PC-3 (cell line): Measurements from ENCODE around the gene PLCB4. TPM values are rescaled to one million over a fixed set of nuclear protein-coding genes. Genes with fewer than 3 reads are reported as not detected.
A peak's percentile ranks its signal among the peaks of the same experiment; 100 is the strongest.

ENCODE experiments used
- ATAC-seq: fragments of 200-7000 bp; cut with Tn5 transposase; 2 replicates; pipeline ENCODE4 v1.9.1; 2020; ENCODE audit warnings: mild to moderate bottlenecking, moderate library complexity
- BruUV-seq: library from RNA; stranded (reverse); fragments of 400-500 nt; replicated peaks from 2 replicates; lab custom pipeline; 2021; lab: Mats Ljungman, UMichigan
- CTCF ChIA-PET: fragments of 300-600 bp; sonication (Branson Sonifier 250); formaldehyde crosslinking; loops from one replicate; lab custom pipeline; 2022; ENCODE audit warnings: antibody characterized with exemption; lab: Charles Lee
- POLR2A ChIA-PET: fragments of 300-600 bp; sonication (Branson Sonifier 250); formaldehyde crosslinking; loops from one replicate; lab custom pipeline; 2022; ENCODE audit warnings: antibody characterized with exemption; ENCODE audit not compliant: unreplicated experiment; lab: Charles Lee
- DNase-seq: peaks from one replicate; pipeline ENCODE4 v3.0.0-alpha.2; 2015
- H2AFZ ChIP-seq: fragments of 300-600 bp; sonication (generic); 2 replicates; pipeline ENCODE4 v1.6.0; 2016; ENCODE audit warnings: antibody characterized with exemption, low read length
- H3F3A ChIP-seq: fragments of 300-600 bp; sonication (generic); one replicate; pipeline ENCODE4 v1.6.0; 2017; ENCODE audit warnings: antibody characterized with exemption, low read length, control low read depth, mild to moderate bottlenecking; ENCODE audit not compliant: unreplicated experiment
- H3K27ac ChIP-seq: fragments of 300-600 bp; sonication (generic); 2 replicates; pipeline ENCODE4 v1.5.1; 2016; ENCODE audit warnings: mild to moderate bottlenecking, low read length
- H3K27me3 ChIP-seq: fragments of 300-600 bp; sonication (generic); 2 replicates; pipeline ENCODE4 v1.6.1; 2016; ENCODE audit warnings: low read length, mixed read lengths
- H3K36me3 ChIP-seq: fragments of 300-600 bp; sonication (generic); 2 replicates; pipeline ENCODE4 v1.6.1; 2016; ENCODE audit warnings: low read depth, mixed run types, low read length, mixed read lengths
- H3K4me1 ChIP-seq: fragments of 300-600 bp; sonication (generic); 2 replicates; pipeline ENCODE4 v1.5.1; 2016; ENCODE audit warnings: low read length; ENCODE audit not compliant: insufficient read depth
- H3K4me2 ChIP-seq: fragments of 300-600 bp; sonication (generic); 2 replicates; pipeline ENCODE4 v1.6.0; 2016; ENCODE audit warnings: low read length
- H3K4me3 ChIP-seq: fragments of 300-600 bp; sonication (generic); 2 replicates; pipeline ENCODE4 v1.5.1; 2016; ENCODE audit warnings: mild to moderate bottlenecking, low read length, mixed read lengths
- H3K79me2 ChIP-seq: fragments of 300-600 bp; sonication (generic); 2 replicates; pipeline ENCODE4 v1.6.1; 2017; ENCODE audit warnings: low read length, mixed read lengths
- H3K9ac ChIP-seq: fragments of 300-600 bp; sonication (generic); 2 replicates; pipeline ENCODE4 v1.6.0; 2016; ENCODE audit warnings: mild to moderate bottlenecking, low read length
- H3K9me2 ChIP-seq: fragments of 300-600 bp; sonication (generic); replicated peaks from 2 replicates; pipeline ENCODE4 v1.6.1; 2016; ENCODE audit warnings: mixed run types, low read length, mixed read lengths
- H3K9me3 ChIP-seq: fragments of 300-600 bp; sonication (generic); 2 replicates; pipeline ENCODE4 v1.6.1; 2016; ENCODE audit warnings: low read length, mixed read lengths
- H4K20me1 ChIP-seq: fragments of 300-600 bp; sonication (generic); 2 replicates; pipeline ENCODE4 v1.6.1; 2016; ENCODE audit warnings: low read length, mixed read lengths
- EZH2 ChIP-seq: fragments of 300-600 bp; sonication (generic); IDR thresholded peaks from one replicate; pipeline ENCODE4 v1.6.1; 2017; ENCODE audit warnings: antibody characterized with exemption, mild to moderate bottlenecking, low read length; ENCODE audit not compliant: unreplicated experiment
- EZH2phosphoT487 ChIP-seq: fragments of 300-600 bp; sonication (generic); IDR thresholded peaks from 2 replicates; pipeline ENCODE4 v1.6.1; 2018; ENCODE audit warnings: mild to moderate bottlenecking, antibody characterized with exemption, low read length, borderline replicate concordance
- intact Hi-C: fragments of 100-400 bp; cut with micrococcal nuclease; formaldehyde crosslinking; loops from 2 replicates; pipeline ENCODE4 v1.9.0; 2023
- total RNA-seq: library from RNA; depleted of rRNA; stranded (reverse); fragments of >200 nt; gene quantifications from 2 replicates; pipeline ENCODE4 v1.2.3, GENCODE V29; 2014
- TF ChIP-seq, protein P1 (sequence below): fragments of 300-600 bp; sonication (generic); conservative IDR thresholded peaks from 2 replicates; pipeline ENCODE4 v1.5.1; 2017; ENCODE audit warnings: antibody characterized with exemption, low read depth, mild to moderate bottlenecking, low read length

Gene PLCB4
- total RNA-seq, 1 experiment from 2014 or later: 25.4 TPM

DNA sequence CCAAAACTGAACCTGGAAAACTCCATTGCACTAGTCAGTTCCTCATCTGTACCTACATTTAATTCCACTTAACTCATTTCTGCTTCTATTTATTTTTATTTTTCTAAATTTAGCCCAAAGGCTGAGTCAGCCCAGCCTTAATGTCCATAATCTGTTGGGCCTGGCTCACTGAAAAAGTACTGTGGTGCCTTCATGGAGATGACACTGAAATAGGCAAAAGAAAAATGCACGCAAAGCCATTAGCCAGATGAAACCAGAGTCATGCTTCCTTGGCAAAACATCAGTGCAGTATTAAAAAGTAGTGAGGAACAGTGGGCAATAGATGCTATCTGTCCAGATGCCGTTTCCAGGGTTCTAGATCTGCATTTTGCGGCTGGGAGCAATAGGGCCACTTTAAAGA lies 14.7 kb upstream of the PLCB4 start:
- Histone ChIP-seq H3K4me2 (no peak overlapping the region), H3K79me2 (no peaks in the 10 kb centered on the region), H3K9ac (no peak overlapping the region), H3K27ac (no peak overlapping the region), H3K9me2 (no peaks in the 10 kb centered on the region), H3K4me3 (no peak overlapping the region), H4K20me1 (no peaks in the 10 kb centered on the region), H2AFZ (no peak overlapping the region), H3K27me3 (no peaks in the 10 kb centered on the region), H3K4me1 (peaks cover 30% of the 10 kb centered on the region), H3F3A (peaks cover 11% of the 10 kb centered on the region), H3K36me3 (no peaks in the 10 kb centered on the region), H3K9me3 (no peaks in the 10 kb centered on the region)
- TF ChIP-seq, protein P1, sequence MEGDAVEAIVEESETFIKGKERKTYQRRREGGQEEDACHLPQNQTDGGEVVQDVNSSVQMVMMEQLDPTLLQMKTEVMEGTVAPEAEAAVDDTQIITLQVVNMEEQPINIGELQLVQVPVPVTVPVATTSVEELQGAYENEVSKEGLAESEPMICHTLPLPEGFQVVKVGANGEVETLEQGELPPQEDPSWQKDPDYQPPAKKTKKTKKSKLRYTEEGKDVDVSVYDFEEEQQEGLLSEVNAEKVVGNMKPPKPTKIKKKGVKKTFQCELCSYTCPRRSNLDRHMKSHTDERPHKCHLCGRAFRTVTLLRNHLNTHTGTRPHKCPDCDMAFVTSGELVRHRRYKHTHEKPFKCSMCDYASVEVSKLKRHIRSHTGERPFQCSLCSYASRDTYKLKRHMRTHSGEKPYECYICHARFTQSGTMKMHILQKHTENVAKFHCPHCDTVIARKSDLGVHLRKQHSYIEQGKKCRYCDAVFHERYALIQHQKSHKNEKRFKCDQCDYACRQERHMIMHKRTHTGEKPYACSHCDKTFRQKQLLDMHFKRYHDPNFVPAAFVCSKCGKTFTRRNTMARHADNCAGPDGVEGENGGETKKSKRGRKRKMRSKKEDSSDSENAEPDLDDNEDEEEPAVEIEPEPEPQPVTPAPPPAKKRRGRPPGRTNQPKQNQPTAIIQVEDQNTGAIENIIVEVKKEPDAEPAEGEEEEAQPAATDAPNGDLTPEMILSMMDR: no peak
- TF ChIP-seq EZH2 (no peak), EZH2phosphoT487 (no peak)
- DNase-seq (no peak), ATAC-seq (no peak)
- no TSS peak for BruUV-seq
- ChIA-PET POLR2A (no interaction called here), CTCF (no interaction called here)
- intact Hi-C loops: loop anchor here (5.0 kb wide), 1 partner anchor 122 kb away; no protein-coding TSS in a partner anchor

DNA sequence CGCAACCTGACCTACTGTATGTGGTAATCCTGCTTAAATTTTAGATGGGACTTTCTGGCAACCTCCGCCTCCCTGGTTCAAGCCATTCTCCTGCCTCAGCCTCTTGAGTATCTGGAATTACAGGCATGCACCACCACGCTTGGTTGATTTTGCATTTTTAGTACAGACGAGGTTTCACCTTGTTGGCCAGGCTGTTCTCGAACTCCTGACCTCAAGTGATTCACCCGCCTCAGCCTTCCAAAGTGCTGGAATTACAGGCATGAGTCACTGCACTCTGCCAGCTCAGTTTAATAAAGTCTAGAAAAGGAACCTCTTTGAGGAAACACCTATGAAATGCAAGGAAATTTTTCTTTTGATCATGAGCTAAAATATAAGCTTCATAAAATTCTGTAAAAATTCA lies 9.0 kb upstream of the PLCB4 start:
- no peaks in the 10 kb centered on the region for H4K20me1 ChIP-seq
- DNase-seq (peak; percentile 64), ATAC-seq (peak; percentile 48)
- no peaks in the 10 kb centered on the region for H3K27me3 ChIP-seq
- intact Hi-C loops: no loop called here
- ChIA-PET CTCF (no interaction called here), POLR2A (no interaction called here)
- H3K79me2 ChIP-seq: no peaks in the 10 kb centered on the region
- no peaks in the 10 kb centered on the region for H3K9me3 ChIP-seq
- H3K4me1 ChIP-seq: peaks cover 8% of the 10 kb centered on the region; the same call in 1 of the 2 replicates
- 0 out of 2 replicates have a peak overlapping the region, but pooled peaks have one; percentile 19 for H3K27ac ChIP-seq
- no peaks in the 10 kb centered on the region for H3F3A ChIP-seq
- H3K9ac ChIP-seq: no peak overlapping the region
- H2AFZ ChIP-seq: no peak overlapping the region
- H3K4me3 ChIP-seq: no peak overlapping the region
- no peak overlapping the region for H3K4me2 ChIP-seq
- no peaks in the 10 kb centered on the region for H3K36me3 ChIP-seq
- no peaks in the 10 kb centered on the region for H3K9me2 ChIP-seq
- BruUV-seq: no TSS peak
- TF ChIP-seq EZH2phosphoT487 (no peak), EZH2 (no peak)
- TF ChIP-seq, protein P1: no peak

DNA sequence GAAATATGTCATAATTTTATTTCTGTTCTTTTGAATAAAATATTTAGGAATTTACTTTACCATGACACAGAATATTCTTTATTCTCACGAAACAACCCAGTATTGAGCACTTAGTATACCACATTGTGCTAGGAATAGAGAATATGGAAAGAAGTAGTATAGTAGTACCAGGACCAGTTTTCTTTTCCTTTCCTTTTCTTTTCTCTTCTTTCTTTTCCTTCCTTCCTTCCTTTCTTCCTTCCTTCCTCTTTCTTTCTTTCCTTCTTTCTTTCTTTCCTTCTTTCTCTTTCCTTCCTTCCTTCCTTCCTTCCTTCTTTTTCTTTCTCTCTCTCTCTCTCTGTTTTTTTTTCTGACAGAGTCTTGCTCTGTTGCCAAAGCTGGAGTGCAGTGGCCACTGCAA lies 7.5 kb upstream of the PLCB4 start:
- CTCF ChIA-PET: no interaction called here
- no TSS peak for BruUV-seq
- H2AFZ ChIP-seq: no peak overlapping the region
- no peak for DNase-seq
- no peaks in the 10 kb centered on the region for H3K36me3 ChIP-seq
- H3K4me3 ChIP-seq: no peak overlapping the region
- H3K27me3 ChIP-seq: no peaks in the 10 kb centered on the region
- intact Hi-C loops: no loop called here
- no peaks in the 10 kb centered on the region for H3K9me2 ChIP-seq
- no peaks in the 10 kb centered on the region for H3K79me2 ChIP-seq
- TF ChIP-seq EZH2phosphoT487: no peak
- TF ChIP-seq EZH2: no peak
- TF ChIP-seq, protein P1: no peak
- no peak for ATAC-seq
- H3K9me3 ChIP-seq: no peaks in the 10 kb centered on the region
- POLR2A ChIA-PET: no interaction called here
- no peak overlapping the region for H3K9ac ChIP-seq
- H3K4me1 ChIP-seq: peaks cover 8% of the 10 kb centered on the region; the same call in 1 of the 2 replicates
- H4K20me1 ChIP-seq: no peaks in the 10 kb centered on the region
- H3F3A ChIP-seq: no peaks in the 10 kb centered on the region
- no peak overlapping the region for H3K27ac ChIP-seq
- H3K4me2 ChIP-seq: no peak overlapping the region
